Type B pancreatic cell (in vitro differentiated cells): ENCODE results near the gene ALPK1. TPM values are rescaled to one million over a fixed set of nuclear protein-coding genes. Genes with fewer than 3 reads are reported as not detected.

ENCODE experiments used
- DNase-seq: peaks from one replicate; pipeline ENCODE4 v3.0.0; 2021; ENCODE audit warnings: mixed read lengths; ENCODE audit not compliant: unreplicated experiment; ENCODE audit errors: extremely low spot score
- H3K27ac Mint-ChIP-seq: 2 replicates; pipeline ENCODE4 v1.8.0; 2021; ENCODE audit warnings: mild to moderate bottlenecking, mixed read lengths
- H3K27me3 Mint-ChIP-seq: 2 replicates; pipeline ENCODE4 v1.8.0; 2021; ENCODE audit warnings: mixed read lengths
- H3K36me3 Mint-ChIP-seq: 2 replicates; pipeline ENCODE4 v1.8.0; 2021; ENCODE audit warnings: mixed read lengths
- H3K4me1 Mint-ChIP-seq: one replicate; pipeline ENCODE4 v1.8.0; 2021; ENCODE audit warnings: mixed read lengths; ENCODE audit not compliant: unreplicated experiment
- H3K4me3 Mint-ChIP-seq: 2 replicates; pipeline ENCODE4 v1.8.0; 2021; ENCODE audit warnings: mild to moderate bottlenecking, mixed read lengths
- H3K9me3 Mint-ChIP-seq: 2 replicates; pipeline ENCODE4 v1.8.0; 2021; ENCODE audit warnings: mixed read lengths
- CTCF ChIP-seq: fragments of 200-600 bp; sonication (generic); conservative IDR thresholded peaks from 2 replicates; pipeline ENCODE4 v1.5.0; 2021; ENCODE audit warnings: antibody characterized with exemption, mild to moderate bottlenecking
- total RNA-seq: library from RNA; stranded (reverse); gene quantifications from 2 replicates; pipeline ENCODE4 v1.2.1, GENCODE V29; 2021; ENCODE audit warnings: low replicate concordance

Gene ALPK1
- total RNA-seq, 1 donor from 2014 or later, result 6.7 TPM

DNA sequence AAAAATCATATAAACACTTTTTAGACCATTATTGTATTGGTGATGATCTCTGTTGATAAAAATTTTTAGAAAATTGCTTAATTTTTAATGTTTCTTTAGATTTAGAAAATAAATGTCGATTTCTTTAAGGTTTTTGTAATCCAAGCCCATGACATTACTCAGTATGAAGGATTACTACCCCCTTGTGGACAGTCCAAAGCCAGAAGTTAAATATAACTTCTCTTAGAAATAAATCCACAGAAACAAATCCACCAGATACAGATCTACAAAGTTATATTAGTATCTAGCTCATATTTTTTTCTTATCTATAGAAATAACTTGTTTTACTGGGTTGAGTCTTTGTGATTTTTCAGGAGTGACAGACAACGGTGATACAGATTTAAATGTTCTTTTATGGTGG is 30.3 kb upstream of the ALPK1 start:
- H3K9me3 Mint-ChIP-seq, result no peaks in the 10 kb centered on the region
- DNase-seq, result no peak
- H3K4me1 Mint-ChIP-seq, result no peaks in the 10 kb centered on the region
- H3K27ac Mint-ChIP-seq, result no peak overlapping the region
- no peak overlapping the region for H3K4me3 Mint-ChIP-seq
- TF ChIP-seq CTCF, result peak; percentile 69
- H3K27me3 Mint-ChIP-seq, result no peaks in the 10 kb centered on the region
- H3K36me3 Mint-ChIP-seq, result peaks cover 19% of the 10 kb centered on the region

GRCh38 chr4:112270051-112270450 is 27.1 kb upstream of the ALPK1 start:
- no peaks in the 10 kb centered on the region for H3K4me1 Mint-ChIP-seq
- no peak for TF ChIP-seq CTCF
- peaks cover 27% of the 10 kb centered on the region for H3K36me3 Mint-ChIP-seq
- H3K27ac Mint-ChIP-seq, result no peak overlapping the region
- no peaks in the 10 kb centered on the region for H3K27me3 Mint-ChIP-seq
- DNase-seq, result no peak
- no peak overlapping the region for H3K4me3 Mint-ChIP-seq
- H3K9me3 Mint-ChIP-seq, result no peaks in the 10 kb centered on the region

DNA sequence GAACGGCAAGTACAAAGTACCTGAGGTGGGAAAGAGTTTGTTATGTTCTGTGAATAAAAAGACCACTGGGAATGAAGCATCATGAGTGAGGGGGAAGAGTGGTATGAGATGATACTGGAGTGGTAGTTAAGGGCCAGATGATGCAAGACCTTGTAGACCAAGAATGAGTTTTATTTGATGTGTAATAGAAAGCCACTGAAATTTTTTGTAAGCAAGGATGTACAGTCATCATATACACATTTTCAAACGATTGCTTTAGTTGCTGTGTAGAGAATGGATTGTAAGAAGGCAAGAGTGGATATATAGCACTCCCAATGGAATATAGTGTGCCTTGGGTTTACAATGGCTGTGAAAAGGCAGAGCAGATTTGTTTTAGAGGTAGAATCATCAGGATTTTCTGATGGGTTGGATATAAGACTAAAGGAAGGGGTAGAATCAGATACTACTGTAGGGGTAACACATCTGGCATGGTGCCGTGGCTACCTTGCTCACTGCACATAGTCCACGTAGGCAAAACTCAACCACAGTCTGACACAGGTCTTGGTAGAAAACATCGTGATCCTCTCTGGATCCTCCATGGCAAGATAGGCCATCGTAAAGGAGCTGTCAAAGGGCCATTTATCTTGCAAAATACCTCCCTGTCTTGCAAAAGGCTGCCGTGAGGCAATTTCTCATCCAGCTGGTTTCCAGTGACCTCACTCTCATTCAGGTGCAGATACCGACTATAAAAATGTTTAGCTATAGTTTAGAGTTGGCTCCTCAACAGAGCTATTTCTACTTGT is 26.3 kb upstream of the ALPK1 start:
- no peak for DNase-seq
- Mint-ChIP-seq H3K4me3 (no peak overlapping the region), H3K36me3 (peaks cover 27% of the 10 kb centered on the region), H3K4me1 (no peaks in the 10 kb centered on the region), H3K27me3 (no peaks in the 10 kb centered on the region), H3K9me3 (no peaks in the 10 kb centered on the region), H3K27ac (no peak overlapping the region)
- no peak for TF ChIP-seq CTCF

- peaks cover 30% of the 10 kb centered on the region for H3K36me3 Mint-ChIP-seq
- H3K4me3 Mint-ChIP-seq, result no peak overlapping the region
- no peaks in the 10 kb centered on the region for H3K9me3 Mint-ChIP-seq
Observed at GRCh38 chr4:112272292-112272691, 24.9 kb upstream of the ALPK1 start.

GRCh38 chr4:112274959-112275358 is 22.2 kb upstream of the ALPK1 start:
- peaks cover 8% of the 10 kb centered on the region for H3K4me1 Mint-ChIP-seq
- TF ChIP-seq CTCF, result no peak
- H3K27me3 Mint-ChIP-seq, result no peaks in the 10 kb centered on the region
- H3K4me3 Mint-ChIP-seq, result no peak overlapping the region
- no peak for DNase-seq
- H3K9me3 Mint-ChIP-seq, result no peaks in the 10 kb centered on the region
- peaks cover 23% of the 10 kb centered on the region for H3K36me3 Mint-ChIP-seq
- no peak overlapping the region for H3K27ac Mint-ChIP-seq

More at GRCh38 chr4:112272292-112272691, 24.9 kb upstream of the ALPK1 start:
- no peaks in the 10 kb centered on the region for H3K4me1 Mint-ChIP-seq
- TF ChIP-seq CTCF, result no peak
- H3K27me3 Mint-ChIP-seq, result no peaks in the 10 kb centered on the region
- H3K27ac Mint-ChIP-seq, result no peak overlapping the region
- no peak for DNase-seq
